GM18861 (cell line): Measurements from ENCODE around the gene ZNF701.

Source experiments
- ATAC-seq: cut with Tn5 transposase; IDR thresholded peaks from one replicate; pipeline ENCODE4 v1.9.1; 2021; ENCODE audit not compliant: unreplicated experiment

ZNF701 gene

GRCh38 chr19:52635786-52636570 is 65.9 kb downstream of the ZNF701 start:
- ATAC-seq: no peak
